Measurements from ENCODE around the gene MYO5C. TPM values are rescaled to one million over a fixed set of nuclear protein-coding genes. Genes with fewer than 3 reads are reported as not detected.

The MYO5C gene
- total RNA-seq, 2 donors from 2014 or later = 19.1 to 26.7 TPM

GRCh38 chr15:52317022-52317421 is 21.4 kb upstream of the MYO5C start:
- WGBS, 2 experiments (ENCODE audit: insufficient coverage in 1 of 2, insufficient read length in 1 of 2) = 71 to 85% methylated on average over 1 to 2 of the region's 2 CpGs
- Histone ChIP-seq H3K9ac (ENCODE audit: extremely low read depth, low read length, poor library complexity, severe bottlenecking) (no peak overlapping the region), H3K4me1 (ENCODE audit: control insufficient read depth, insufficient read depth, low read length) (no peaks in the 10 kb centered on the region), H3K9me3 (ENCODE audit: control insufficient read depth, low read length) (no peaks in the 10 kb centered on the region), H3K27me3 (ENCODE audit: control insufficient read depth, insufficient read depth, low read length, poor library complexity, severe bottlenecking) (no peaks in the 10 kb centered on the region), H3K27ac (ENCODE audit: low read depth, low read length) (no peak overlapping the region), H3K4me3 (ENCODE audit: low read length) (no peak overlapping the region), H3K36me3 (ENCODE audit: control insufficient read depth, insufficient read depth, low read length) (peaks cover 4% of the 10 kb centered on the region)
- TF ChIP-seq CTCF (conservative IDR thresholded peaks at IDR 0.05) = no peak
- DNase-seq = no peak
- no peaks in the 10 kb centered on the region for H3K4me1 Mint-ChIP-seq
- no peak overlapping the region for H3K4me3 Mint-ChIP-seq
- H3K27ac Mint-ChIP-seq = no peak overlapping the region
- no peaks in the 10 kb centered on the region for H3K27me3 Mint-ChIP-seq (ENCODE audit: insufficient read depth)
- H3K36me3 Mint-ChIP-seq (ENCODE audit: low read depth) = peaks cover 11% of the 10 kb centered on the region
- H3K9me3 Mint-ChIP-seq = no peaks in the 10 kb centered on the region

DNA sequence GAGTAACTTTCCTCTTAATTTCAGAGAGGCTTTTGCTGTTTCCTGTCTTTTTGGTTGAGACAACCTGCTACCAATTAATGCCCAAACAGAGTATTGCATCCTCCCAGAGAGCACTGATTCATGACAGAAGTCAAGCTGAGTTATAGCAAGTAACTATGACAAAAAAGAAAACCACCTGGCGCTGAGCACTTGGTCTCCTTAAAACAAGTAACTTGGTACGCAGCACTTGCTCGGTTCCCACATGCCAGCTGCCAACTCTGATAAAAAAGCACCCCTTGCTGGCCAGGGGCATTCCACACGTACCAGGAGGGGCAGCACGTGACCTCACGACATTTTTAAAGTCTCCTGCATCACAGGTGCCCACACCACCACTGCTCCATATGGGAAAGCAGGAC is 13.5 kb upstream of the MYO5C start:
- no peak for TF ChIP-seq CTCF (conservative IDR thresholded peaks at IDR 0.05)
- no peaks in the 10 kb centered on the region for H3K4me1 ChIP-seq (ENCODE audit: control insufficient read depth, insufficient read depth, low read length)
- Mint-ChIP-seq H3K4me3 (no peak overlapping the region), H3K27me3 (ENCODE audit: insufficient read depth) (no peaks in the 10 kb centered on the region), H3K4me1 (peaks cover 4% of the 10 kb centered on the region), H3K27ac (no peak overlapping the region), H3K36me3 (ENCODE audit: low read depth) (no peaks in the 10 kb centered on the region), H3K9me3 (peaks cover 1% of the 10 kb centered on the region)
- no peak overlapping the region for H3K27ac ChIP-seq (ENCODE audit: low read depth, low read length)
- no peaks in the 10 kb centered on the region for H3K27me3 ChIP-seq (ENCODE audit: control insufficient read depth, insufficient read depth, low read length, poor library complexity, severe bottlenecking)
- H3K9ac ChIP-seq (ENCODE audit: extremely low read depth, low read length, poor library complexity, severe bottlenecking) = no peak overlapping the region
- no peaks in the 10 kb centered on the region for H3K36me3 ChIP-seq (ENCODE audit: control insufficient read depth, insufficient read depth, low read length)
- 92% methylated on average over 6 of the region's 6 CpGs for WGBS, 2 experiments (ENCODE audit: insufficient coverage in 1 of 2, insufficient read length in 1 of 2)
- no peak for DNase-seq
- no peaks in the 10 kb centered on the region for H3K9me3 ChIP-seq (ENCODE audit: control insufficient read depth, low read length)
- no peak overlapping the region for H3K4me3 ChIP-seq (ENCODE audit: low read length)

- TF ChIP-seq CTCF (conservative IDR thresholded peaks at IDR 0.05) = no peak
- no peak for DNase-seq
- Mint-ChIP-seq H3K36me3 (ENCODE audit: low read depth) (no peaks in the 10 kb centered on the region), H3K9me3 (peaks cover 1% of the 10 kb centered on the region), H3K27ac (no peak overlapping the region), H3K4me1 (peaks cover 4% of the 10 kb centered on the region), H3K4me3 (no peak overlapping the region), H3K27me3 (ENCODE audit: insufficient read depth) (no peaks in the 10 kb centered on the region)
- Histone ChIP-seq H3K9me3 (ENCODE audit: control insufficient read depth, low read length) (no peaks in the 10 kb centered on the region), H3K27me3 (ENCODE audit: control insufficient read depth, insufficient read depth, low read length, poor library complexity, severe bottlenecking) (no peaks in the 10 kb centered on the region), H3K36me3 (ENCODE audit: control insufficient read depth, insufficient read depth, low read length) (no peaks in the 10 kb centered on the region), H3K4me1 (ENCODE audit: control insufficient read depth, insufficient read depth, low read length) (no peaks in the 10 kb centered on the region), H3K4me3 (ENCODE audit: low read length) (no peak overlapping the region), H3K9ac (ENCODE audit: extremely low read depth, low read length, poor library complexity, severe bottlenecking) (no peak overlapping the region), H3K27ac (ENCODE audit: low read depth, low read length) (no peak overlapping the region)
- 50 to 85% methylated on average over 2 to 8 of the region's 8 CpGs for WGBS, 2 experiments (ENCODE audit: insufficient coverage in 1 of 2, insufficient read length in 1 of 2)
Observed at GRCh38 chr15:52308446-52309153, 13.0 kb upstream of the MYO5C start.

Data from endodermal cell (in vitro differentiated cells).